ENCODE measurements around the gene TRAM1L1.

The TRAM1L1 gene

GRCh38 chr4:117084866-117085701 lies at the start of gene TRAM1L1:
Gene TRAM1L1, minus strand, starts transcription at chr4:117085576. Its CDS starts 183 bp downstream, at chr4:117085393.
- no peak for DNase-seq

- no peak for DNase-seq
Measured at GRCh38 chr4:117134386-117134785, 49.0 kb upstream of the TRAM1L1 start.

- no peak for DNase-seq
Measured at GRCh38 chr4:117096886-117097285, 11.5 kb upstream of the TRAM1L1 start.

GRCh38 chr4:117096462-117096861 lies 11.1 kb upstream of the TRAM1L1 start:
- no peak for DNase-seq

GRCh38 chr4:117093571-117093970 lies 8.2 kb upstream of the TRAM1L1 start:
- DNase-seq = no peak

GRCh38 chr4:117077760-117078159 lies 7.6 kb downstream of the TRAM1L1 start:
- no peak for DNase-seq

GRCh38 chr4:117068120-117068519 lies 17.3 kb downstream of the TRAM1L1 start:
- DNase-seq = no peak

- no peak for DNase-seq
Measured at GRCh38 chr4:117063961-117064696, 21.2 kb downstream of the TRAM1L1 start.

- no peak for DNase-seq
Measured at GRCh38 chr4:117042962-117043361, 42.4 kb downstream of the TRAM1L1 start.
